Thymus (tissue), 11 donors: ENCODE measurements around the gene AVPR2. TPM values are rescaled to one million over a fixed set of nuclear protein-coding genes. Genes with fewer than 3 reads are reported as not detected.

Experiments
- DNase-seq, 9 donors: peaks; one replicate each; pipeline ENCODE4 v3.0.0-alpha.2; 2013; ENCODE audit warnings: low spot score in 9 of 9, low read depth in 6 of 9, missing footprints in 1 of 9
- H3K27ac ChIP-seq, 2 donors: one replicate each; pipeline ENCODE4 v1.5.1; 2013; ENCODE audit warnings: control low read depth in 1 of 2, low read depth in 1 of 2, low read length in 1 of 2, mild to moderate bottlenecking in 1 of 2, moderate library complexity in 1 of 2
- H3K27me3 ChIP-seq, 2 donors: one replicate each; pipeline ENCODE4 v1.5.1; 2013; ENCODE audit warnings: low read length in 1 of 2; ENCODE audit not compliant: control insufficient read depth in 2 of 2, insufficient read depth in 1 of 2
- H3K36me3 ChIP-seq, 2 donors: one replicate each; pipeline ENCODE4 v1.5.1; 2013; ENCODE audit warnings: low read length in 1 of 2, mild to moderate bottlenecking in 1 of 2, moderate library complexity in 1 of 2; ENCODE audit not compliant: control insufficient read depth in 2 of 2, insufficient read depth in 2 of 2
- H3K4me1 ChIP-seq, 2 donors: one replicate each; pipeline ENCODE4 v1.5.1; 2013; ENCODE audit warnings: low read length in 2 of 2; ENCODE audit not compliant: control insufficient read depth in 2 of 2, insufficient read depth in 2 of 2
- H3K4me3 ChIP-seq, 2 donors: one replicate each; pipeline ENCODE4 v1.5.1; 2013; ENCODE audit warnings: low read length in 2 of 2, control low read depth in 1 of 2, mild to moderate bottlenecking in 1 of 2
- H3K9me3 ChIP-seq, 2 donors: one replicate each; pipeline ENCODE4 v1.5.1; 2013; ENCODE audit warnings: low read length in 1 of 2, mild to moderate bottlenecking in 1 of 2; ENCODE audit not compliant: control insufficient read depth in 2 of 2, insufficient read depth in 1 of 2
- WGBS: extraction: QIAGEN DNeasy Blood & Tissue Kit; methylation state at CpG from one replicate; pipeline ENCODE4 v1.1.7; 2013; 5-methylcytosine and 5-hydroxymethylcytosine counted together
- polyA plus RNA-seq: library from polyadenylated mRNA; stranded (reverse); fragments of 200-250 nt; gene quantifications from one replicate; pipeline ENCODE4 v1.2.3, GENCODE V29; 2013
- total RNA-seq: library from RNA; stranded (reverse); fragments of 120-200 nt; gene quantifications from one replicate; pipeline ENCODE4 v1.2.4, GENCODE V29; 2013
- donor health status: healthy.

Gene AVPR2
- total and polyA plus RNA-seq, 2 donors = 0.24 to 1.8 TPM

- H3K4me1 ChIP-seq = peaks cover 3 to 69% of the 10 kb centered on the region in 2 donors
- peak overlapping the region; percentile 61 to 81 for H3K4me3 ChIP-seq
These were observed 19.8 kb downstream of the AVPR2 start for GRCh38 chrX:153924149-153924861.

GRCh38 chrX:153925387-153925738 is 20.9 kb downstream of the AVPR2 start:
- Histone ChIP-seq H3K27me3 (peaks cover 0 to 28% of the 10 kb centered on the region in 2 donors), H3K4me3 (peak overlapping the region; percentile 61 to 81), H3K27ac (peak overlapping the region; percentile 91 to 93), H3K36me3 (peaks cover 11 to 22% of the 10 kb centered on the region in 2 donors), H3K9me3 (peaks cover 0 to 7% of the 10 kb centered on the region in 2 donors), H3K4me1 (peaks cover 3 to 78% of the 10 kb centered on the region in 2 donors)
- peak in 1 of 9 donors; percentile 55 for DNase-seq
- WGBS = 6% methylated on average over 4 of the region's 4 CpGs

More at GRCh38 chrX:153924149-153924861, 19.8 kb downstream of the AVPR2 start:
- H3K27me3 ChIP-seq = peaks cover 0 to 32% of the 10 kb centered on the region in 2 donors
- peak overlapping the region; percentile 89 to 91 for H3K27ac ChIP-seq
- peak in 2 of 9 donors; percentile 33 to 62 for DNase-seq
- WGBS = 2% methylated on average over 14 of the region's 14 CpGs
- peaks cover 19 to 22% of the 10 kb centered on the region in 2 donors for H3K36me3 ChIP-seq
- peaks cover 0 to 7% of the 10 kb centered on the region in 2 donors for H3K9me3 ChIP-seq

- H3K9me3 ChIP-seq = peaks cover 0 to 7% of the 10 kb centered on the region in 2 donors
- H3K27ac ChIP-seq = peak within 1 kb of the TSS; percentile 93 to 100
- WGBS = under 1% methylated on average over 50 of the region's 59 CpGs
- peaks cover 11 to 21% of the 10 kb centered on the region in 2 donors for H3K36me3 ChIP-seq
- peaks cover 3 to 80% of the 10 kb centered on the region in 2 donors for H3K4me1 ChIP-seq
- H3K4me3 ChIP-seq = peak within 1 kb of the TSS; percentile 61 to 87
- DNase-seq = peak in 3 of 9 donors; percentile 37 to 66 (median 47)
- H3K27me3 ChIP-seq = peaks cover 0 to 26% of the 10 kb centered on the region in 2 donors
These were observed 21.5 kb downstream of the AVPR2 start, which contains the start of gene ARHGAP4 for GRCh38 chrX:153925739-153926551. Gene ARHGAP4 (minus strand): TSS chrX:153926264. CDS start chrX:153926202, 62 bp downstream.

- Histone ChIP-seq H3K27me3 (peaks cover 0 to 25% of the 10 kb centered on the region in 2 donors), H3K4me3 (peak overlapping the region; percentile 61 to 87), H3K4me1 (peaks cover 3 to 75% of the 10 kb centered on the region in 2 donors), H3K27ac (peak overlapping the region; percentile 93 to 100), H3K9me3 (peaks cover 0 to 7% of the 10 kb centered on the region in 2 donors), H3K36me3 (peaks cover 12 to 21% of the 10 kb centered on the region in 2 donors)
- WGBS = 1% methylated on average over 4 of the region's 4 CpGs
- no peak for DNase-seq
These were observed 22.0 kb downstream of the AVPR2 start for GRCh38 chrX:153926552-153926857.

- peaks cover 3 to 69% of the 10 kb centered on the region in 2 donors for H3K4me1 ChIP-seq
- peak overlapping the region; percentile 93 to 100 for H3K27ac ChIP-seq
- peaks cover 15 to 26% of the 10 kb centered on the region in 2 donors for H3K36me3 ChIP-seq
- DNase-seq = peak; percentile 48 to 93 (median 80)
- WGBS = under 1% methylated on average over 31 of the region's 31 CpGs
- H3K4me3 ChIP-seq = peak overlapping the region; percentile 61 to 87
- peaks cover 0 to 24% of the 10 kb centered on the region in 2 donors for H3K27me3 ChIP-seq
- H3K9me3 ChIP-seq = peaks cover 0 to 7% of the 10 kb centered on the region in 2 donors
These were observed 22.6 kb downstream of the AVPR2 start for GRCh38 chrX:153926858-153927671.

DNA sequence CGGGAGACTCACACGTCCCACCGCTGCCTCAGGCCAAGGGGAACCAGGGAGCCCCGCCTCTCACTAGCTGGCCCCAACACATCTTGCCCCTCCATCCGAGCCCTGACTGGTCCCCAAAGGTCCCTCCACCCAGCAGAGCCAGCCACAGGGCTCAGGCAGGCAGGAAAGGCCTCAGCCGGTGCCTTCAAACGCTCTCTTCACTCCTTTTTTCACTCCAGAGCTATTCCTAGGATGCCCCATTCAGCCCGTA is 23.1 kb downstream of the AVPR2 start:
- DNase-seq = no peak
- peak overlapping the region; percentile 61 to 87 for H3K4me3 ChIP-seq
- peaks cover 15 to 31% of the 10 kb centered on the region in 2 donors for H3K36me3 ChIP-seq
- peaks cover 0 to 7% of the 10 kb centered on the region in 2 donors for H3K9me3 ChIP-seq
- peaks cover under 1 to 64% of the 10 kb centered on the region in 2 donors for H3K4me1 ChIP-seq
- 0% methylated on average over 8 of the region's 8 CpGs for WGBS
- peaks cover 0 to 22% of the 10 kb centered on the region in 2 donors for H3K27me3 ChIP-seq
- peak overlapping the region; percentile 93 to 100 for H3K27ac ChIP-seq

- H3K4me1 ChIP-seq = peaks cover 0 to 59% of the 10 kb centered on the region in 2 donors
These were observed 23.7 kb downstream of the AVPR2 start for GRCh38 chrX:153927922-153928760.

DNA sequence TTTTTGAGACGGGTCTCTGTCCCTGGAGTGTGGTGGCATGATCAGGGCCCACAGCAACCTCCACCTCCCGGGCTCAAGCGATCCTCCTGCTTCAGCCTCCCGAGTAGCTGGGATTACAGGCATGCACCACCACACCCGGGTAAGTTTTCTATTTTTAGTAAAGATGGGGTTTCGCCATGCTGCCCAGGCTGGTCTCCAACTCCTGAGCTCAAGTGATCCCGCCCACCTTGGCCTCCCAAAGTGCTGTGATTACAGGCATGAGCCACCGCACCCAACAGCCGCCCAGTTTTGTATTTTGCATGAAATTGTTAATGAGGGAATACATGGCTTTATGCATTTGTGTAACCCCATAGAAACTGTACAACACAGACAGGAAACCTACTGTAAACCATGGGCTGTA is 24.4 kb downstream of the AVPR2 start:
- WGBS = 48% methylated on average over 9 of the region's 9 CpGs
- H3K27me3 ChIP-seq = peaks cover 0 to 21% of the 10 kb centered on the region in 2 donors
- H3K9me3 ChIP-seq = peaks cover 0 to 7% of the 10 kb centered on the region in 2 donors
- H3K36me3 ChIP-seq = peaks cover 15 to 37% of the 10 kb centered on the region in 2 donors
- peak overlapping the region in 1 of 2 donors; percentile 93 for H3K27ac ChIP-seq
- DNase-seq = no peak
- peaks cover 0 to 55% of the 10 kb centered on the region in 2 donors for H3K4me1 ChIP-seq
- H3K4me3 ChIP-seq = peak overlapping the region; percentile 46 to 61

More at GRCh38 chrX:153927922-153928760, 23.7 kb downstream of the AVPR2 start:
- peaks cover 15 to 37% of the 10 kb centered on the region in 2 donors for H3K36me3 ChIP-seq
- H3K9me3 ChIP-seq = peaks cover 0 to 7% of the 10 kb centered on the region in 2 donors
- peak overlapping the region; percentile 61 to 87 for H3K4me3 ChIP-seq
- H3K27ac ChIP-seq = peak overlapping the region; percentile 93 to 100
- peaks cover 0 to 22% of the 10 kb centered on the region in 2 donors for H3K27me3 ChIP-seq
- DNase-seq = peak; percentile 72 to 97 (median 89)
- WGBS = under 1% methylated on average over 76 of the region's 76 CpGs
